Measurements from ENCODE around the gene NT5DC3. TPM values are rescaled to one million over a fixed set of nuclear protein-coding genes. Genes with fewer than 3 reads are reported as not detected.

Gene NT5DC3
- total RNA-seq, 1 experiment from 2014 or later = 19.7 TPM

DNA sequence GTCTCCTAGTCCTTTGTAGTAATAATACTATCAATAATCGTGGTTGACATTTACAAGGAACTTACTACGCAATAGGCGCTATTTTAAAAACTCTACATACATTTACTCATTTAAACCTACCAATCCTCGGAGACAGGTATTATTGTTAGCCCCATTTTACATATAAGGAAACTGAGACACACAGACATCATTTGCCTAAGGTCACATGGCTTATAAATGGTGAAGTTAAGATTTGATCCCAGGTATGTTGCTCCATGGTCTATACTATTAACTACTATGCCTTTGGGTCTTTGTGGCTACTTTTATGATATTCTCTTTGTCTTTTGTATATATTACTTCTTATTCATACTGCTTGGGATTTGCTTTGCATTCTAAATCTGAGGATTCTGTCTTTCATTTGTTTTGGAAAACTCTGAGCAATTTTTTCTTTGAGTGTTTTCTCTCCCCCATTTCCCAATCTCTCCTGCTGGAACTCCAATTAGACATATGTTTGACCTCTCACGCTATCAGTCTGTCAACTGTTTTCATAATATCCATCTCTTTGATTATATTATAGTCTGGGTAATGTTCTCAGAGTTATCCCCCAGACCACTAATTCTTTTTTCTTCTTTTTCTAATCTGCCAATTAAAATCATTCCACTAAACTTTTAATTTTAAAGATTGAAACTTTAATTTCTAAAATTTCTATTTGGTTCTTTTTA lies 10.9 kb downstream of the NT5DC3 start:
- DNase-seq (ENCODE audit: low spot score) = no peak
- intact Hi-C loops (cut with micrococcal nuclease; ENCODE audit: unreplicated experiment) = no loop called here
- no TSS peak for BruUV-seq (replicated peaks)
- ChIA-PET POLR2A (ENCODE audit: low non-redundant PET) (no interaction called here), CTCF (no interaction called here)
- Histone ChIP-seq H3K9me3 (ENCODE audit: low read depth, low read length, poor library complexity, severe bottlenecking) (peaks cover 15% of the 10 kb centered on the region), H3K36me3 (ENCODE audit: insufficient read depth, low read length, poor library complexity, severe bottlenecking) (no peaks in the 10 kb centered on the region), H3K27ac (ENCODE audit: low read depth, low read length, poor library complexity, severe bottlenecking) (no peak overlapping the region), H3K4me1 (ENCODE audit: insufficient read depth, low read length, poor library complexity, severe bottlenecking) (peaks cover 19% of the 10 kb centered on the region), H3K27me3 (replicated peaks; ENCODE audit: insufficient read depth, low read depth, low read length, poor library complexity) (no peaks in the 10 kb centered on the region), H3K4me3 (ENCODE audit: low read depth, low read length, poor library complexity, severe bottlenecking) (no peak overlapping the region)
- TF ChIP-seq, protein P1, sequence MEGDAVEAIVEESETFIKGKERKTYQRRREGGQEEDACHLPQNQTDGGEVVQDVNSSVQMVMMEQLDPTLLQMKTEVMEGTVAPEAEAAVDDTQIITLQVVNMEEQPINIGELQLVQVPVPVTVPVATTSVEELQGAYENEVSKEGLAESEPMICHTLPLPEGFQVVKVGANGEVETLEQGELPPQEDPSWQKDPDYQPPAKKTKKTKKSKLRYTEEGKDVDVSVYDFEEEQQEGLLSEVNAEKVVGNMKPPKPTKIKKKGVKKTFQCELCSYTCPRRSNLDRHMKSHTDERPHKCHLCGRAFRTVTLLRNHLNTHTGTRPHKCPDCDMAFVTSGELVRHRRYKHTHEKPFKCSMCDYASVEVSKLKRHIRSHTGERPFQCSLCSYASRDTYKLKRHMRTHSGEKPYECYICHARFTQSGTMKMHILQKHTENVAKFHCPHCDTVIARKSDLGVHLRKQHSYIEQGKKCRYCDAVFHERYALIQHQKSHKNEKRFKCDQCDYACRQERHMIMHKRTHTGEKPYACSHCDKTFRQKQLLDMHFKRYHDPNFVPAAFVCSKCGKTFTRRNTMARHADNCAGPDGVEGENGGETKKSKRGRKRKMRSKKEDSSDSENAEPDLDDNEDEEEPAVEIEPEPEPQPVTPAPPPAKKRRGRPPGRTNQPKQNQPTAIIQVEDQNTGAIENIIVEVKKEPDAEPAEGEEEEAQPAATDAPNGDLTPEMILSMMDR (conservative IDR thresholded peaks at IDR 0.05; ENCODE audit: low read depth, low read length) = no peak
- no peak for TF ChIP-seq EZH2 (IDR thresholded peaks at IDR 0.05; ENCODE audit: borderline replicate concordance, low read depth, low read length, poor library complexity, severe bottlenecking)

DNA sequence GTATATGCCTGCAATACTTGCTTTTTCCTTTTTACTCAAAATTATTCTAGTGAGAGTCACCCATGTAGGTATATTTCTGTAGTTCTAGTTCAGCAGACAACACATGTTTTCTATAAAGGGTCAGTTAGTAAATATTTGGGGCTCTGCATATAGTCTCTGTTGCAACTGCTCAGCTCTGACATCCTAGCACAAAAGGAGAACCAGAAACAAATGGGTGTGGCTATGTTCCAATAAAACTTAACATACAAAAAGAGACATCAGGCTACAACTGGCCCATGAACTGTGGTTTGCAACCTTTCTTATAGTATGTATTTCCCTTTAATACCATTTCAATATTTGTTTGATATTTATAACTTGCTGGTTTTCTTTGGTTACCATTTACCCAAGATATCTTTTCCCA lies 11.9 kb downstream of the NT5DC3 start:
- H3K27me3 ChIP-seq (replicated peaks; ENCODE audit: insufficient read depth, low read depth, low read length, poor library complexity) = no peaks in the 10 kb centered on the region
- DNase-seq (ENCODE audit: low spot score) = no peak
- H3K36me3 ChIP-seq (ENCODE audit: insufficient read depth, low read length, poor library complexity, severe bottlenecking) = no peaks in the 10 kb centered on the region
- H3K4me3 ChIP-seq (ENCODE audit: low read depth, low read length, poor library complexity, severe bottlenecking) = no peak overlapping the region
- POLR2A ChIA-PET (ENCODE audit: low non-redundant PET) = no interaction called here
- H3K9me3 ChIP-seq (ENCODE audit: low read depth, low read length, poor library complexity, severe bottlenecking) = peaks cover 15% of the 10 kb centered on the region
- intact Hi-C loops (cut with micrococcal nuclease; ENCODE audit: unreplicated experiment) = no loop called here
- CTCF ChIA-PET = no interaction called here
- no peak overlapping the region for H3K27ac ChIP-seq (ENCODE audit: low read depth, low read length, poor library complexity, severe bottlenecking)
- peaks cover 22% of the 10 kb centered on the region for H3K4me1 ChIP-seq (ENCODE audit: insufficient read depth, low read length, poor library complexity, severe bottlenecking)
- BruUV-seq (replicated peaks) = no TSS peak
- TF ChIP-seq EZH2 (IDR thresholded peaks at IDR 0.05; ENCODE audit: borderline replicate concordance, low read depth, low read length, poor library complexity, severe bottlenecking) = no peak
- TF ChIP-seq, protein P1 (conservative IDR thresholded peaks at IDR 0.05; ENCODE audit: low read depth, low read length) = no peak

DNA sequence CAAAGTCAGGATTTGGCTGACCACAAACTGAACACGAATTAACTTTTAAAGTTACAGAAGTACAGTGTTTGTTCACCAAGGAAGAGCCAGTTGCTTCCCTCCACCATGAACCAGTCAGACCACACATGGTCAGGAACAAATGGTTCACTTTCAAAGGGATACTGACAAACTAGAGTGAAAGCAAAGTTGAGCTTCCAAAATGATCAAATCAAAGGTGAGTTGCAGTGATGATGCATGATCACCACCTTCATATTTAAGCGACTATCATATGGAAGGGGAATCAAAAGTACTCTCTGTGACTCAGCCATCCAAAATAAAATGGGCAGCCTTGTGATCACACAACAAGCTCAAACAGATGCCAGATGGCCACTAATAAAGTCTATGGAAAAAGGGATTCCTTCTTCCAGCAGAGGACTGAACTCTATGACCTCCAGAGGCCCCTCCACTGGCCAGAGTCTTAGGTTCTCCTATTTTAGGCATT lies 13.1 kb downstream of the NT5DC3 start:
- TF ChIP-seq, protein P1 (conservative IDR thresholded peaks at IDR 0.05; ENCODE audit: low read depth, low read length) = no peak
- TF ChIP-seq EZH2 (IDR thresholded peaks at IDR 0.05; ENCODE audit: borderline replicate concordance, low read depth, low read length, poor library complexity, severe bottlenecking) = no peak
- ChIA-PET CTCF (no interaction called here), POLR2A (ENCODE audit: low non-redundant PET) (no interaction called here)
- intact Hi-C loops (cut with micrococcal nuclease; ENCODE audit: unreplicated experiment) = no loop called here
- H3K36me3 ChIP-seq (ENCODE audit: insufficient read depth, low read length, poor library complexity, severe bottlenecking) = no peaks in the 10 kb centered on the region
- DNase-seq (ENCODE audit: low spot score) = no peak
- no TSS peak for BruUV-seq (replicated peaks)
- peaks cover 12% of the 10 kb centered on the region for H3K4me1 ChIP-seq (ENCODE audit: insufficient read depth, low read length, poor library complexity, severe bottlenecking)
- no peaks in the 10 kb centered on the region for H3K27me3 ChIP-seq (replicated peaks; ENCODE audit: insufficient read depth, low read depth, low read length, poor library complexity)
- H3K27ac ChIP-seq (ENCODE audit: low read depth, low read length, poor library complexity, severe bottlenecking) = no peak overlapping the region
- H3K9me3 ChIP-seq (ENCODE audit: low read depth, low read length, poor library complexity, severe bottlenecking) = peaks cover 15% of the 10 kb centered on the region
- no peak overlapping the region for H3K4me3 ChIP-seq (ENCODE audit: low read depth, low read length, poor library complexity, severe bottlenecking)

Measured in A673 (cell line).